Measurements from ENCODE around the gene PSG2. TPM values are rescaled to one million over a fixed set of nuclear protein-coding genes. Genes with fewer than 3 reads are reported as not detected.

Gene PSG2
- total RNA-seq, 8 experiments from 2014 or later = 0.81 TPM; not detected in 7

Other genes starting within 250 kb of the PSG2 start
- gene PSG1, start 203.0 kb downstream of the PSG2 start, total RNA-seq = under 1 TPM in 6 of 8 experiments, not detected in 2; 0.14 to 0.76 (median 0.28) TPM
- gene PSG6, start 164.8 kb downstream of the PSG2 start, total RNA-seq = under 1 TPM in 4 of 8 experiments, not detected in 4; 0.29 to 1.00 (median 0.58) TPM
- gene PSG7, start 145.5 kb downstream of the PSG2 start, total RNA-seq = under 1 TPM in 4 of 8 experiments, not detected in 4; 0.09 to 0.71 (median 0.22) TPM
- 1 to 10 TPM in 1 of 8 experiments, under 1 TPM in 2, not detected in 5; 0.18 to 1.5 (median 0.29) TPM for gene PSG11, start 56.2 kb downstream of the PSG2 start, total RNA-seq
- under 1 TPM in 3 of 8 experiments, not detected in 5; 0.13 to 0.80 (median 0.47) TPM for gene PSG5, start 103.8 kb upstream of the PSG2 start, total RNA-seq
- gene PSG4, start 122.9 kb upstream of the PSG2 start, total RNA-seq = 1 to 10 TPM in 2 of 8 experiments, under 1 TPM in 2, not detected in 4; 0.21 to 2.2 (median 0.79) TPM
- gene PSG9, start 186.8 kb upstream of the PSG2 start, total RNA-seq = under 1 TPM in 5 of 8 experiments, not detected in 3; 0.05 to 0.46 (median 0.38) TPM